Trophoblast cell (in vitro differentiated cells and primary cell): ENCODE results near the gene NUTM2F.
"Not testable (repeated sequence)": the region's sequence is repeated elsewhere in the genome, so short reads cannot be mapped to it uniquely, and the experiment has no call there.

Source experiments
- DNase-seq, 2 donors: peaks; one replicate each; pipeline ENCODE4 v3.0.0-alpha.2; 2016
- H2AFZ ChIP-seq: 2 replicates; pipeline ENCODE4 v1.6.1; 2013; ENCODE audit warnings: low read length, moderate library complexity, mild to moderate bottlenecking; ENCODE audit not compliant: insufficient read depth, poor library complexity
- H2AK5ac ChIP-seq: 2 replicates; pipeline ENCODE4 v1.6.1; 2013; ENCODE audit warnings: mild to moderate bottlenecking, low read length
- H2BK120ac ChIP-seq: 2 replicates; pipeline ENCODE4 v1.6.1; 2013; ENCODE audit warnings: low read length, mild to moderate bottlenecking, moderate library complexity; ENCODE audit not compliant: insufficient read depth, poor library complexity
- H2BK12ac ChIP-seq: 2 replicates; pipeline ENCODE4 v1.6.1; 2013; ENCODE audit warnings: mild to moderate bottlenecking, low read length, moderate library complexity
- H2BK5ac ChIP-seq: 2 replicates; pipeline ENCODE4 v1.6.1; 2013; ENCODE audit warnings: low read length, low read depth, moderate library complexity, mild to moderate bottlenecking; ENCODE audit not compliant: poor library complexity
- H3K14ac ChIP-seq: 2 replicates; pipeline ENCODE4 v1.6.1; 2013; ENCODE audit warnings: mild to moderate bottlenecking, low read length
- H3K18ac ChIP-seq: 2 replicates; pipeline ENCODE4 v1.6.1; 2013; ENCODE audit warnings: mild to moderate bottlenecking, low read length
- H3K23ac ChIP-seq: 2 replicates; pipeline ENCODE4 v1.6.1; 2013; ENCODE audit warnings: low read length
- H3K27ac ChIP-seq: 2 replicates; pipeline ENCODE4 v1.5.1; 2013; ENCODE audit warnings: low read depth, mild to moderate bottlenecking, inconsistent platforms, low read length, moderate library complexity
- H3K27me3 ChIP-seq: 2 replicates; pipeline ENCODE4 v1.6.1; 2013; ENCODE audit warnings: inconsistent platforms, mild to moderate bottlenecking, low read length, moderate library complexity; ENCODE audit not compliant: insufficient read depth
- H3K36me3 ChIP-seq, 2 experiments: 1 replicate in 1 of 2; 2 replicates in 1 of 2; pipeline ENCODE4 v1.6.1; 2013; ENCODE audit warnings: low read length in 2 of 2, mild to moderate bottlenecking in 2 of 2, moderate library complexity in 1 of 2; ENCODE audit not compliant: insufficient read depth in 2 of 2, control insufficient read depth in 1 of 2
- H3K4ac ChIP-seq: 2 replicates; pipeline ENCODE4 v1.6.1; 2013; ENCODE audit warnings: low read depth, mild to moderate bottlenecking, low read length, moderate library complexity
- H3K4me1 ChIP-seq, 2 experiments: 1 replicate in 1 of 2; 2 replicates in 1 of 2; pipeline ENCODE4 v1.6.1; 2013; ENCODE audit warnings: low read length in 2 of 2, mild to moderate bottlenecking in 2 of 2, moderate library complexity in 1 of 2; ENCODE audit not compliant: insufficient read depth in 2 of 2, control insufficient read depth in 1 of 2
- H3K4me2 ChIP-seq: 2 replicates; pipeline ENCODE4 v1.6.1; 2013; ENCODE audit warnings: inconsistent platforms, mild to moderate bottlenecking, low read length, moderate library complexity
- H3K4me3 ChIP-seq: 2 replicates; pipeline ENCODE4 v1.5.1; 2013; ENCODE audit warnings: mild to moderate bottlenecking, low read depth, low read length, inconsistent platforms
- H3K79me1 ChIP-seq: one replicate; pipeline ENCODE4 v1.6.1; 2013; ENCODE audit warnings: low read length
- H3K79me2 ChIP-seq: 2 replicates; pipeline ENCODE4 v1.6.1; 2013; ENCODE audit warnings: low read length, mild to moderate bottlenecking; ENCODE audit not compliant: control insufficient read depth, insufficient read depth, poor library complexity
- H3K9ac ChIP-seq: 2 replicates; pipeline ENCODE4 v1.6.1; 2013; ENCODE audit warnings: mild to moderate bottlenecking, low read length
- H3K9me3 ChIP-seq: 2 replicates; pipeline ENCODE4 v1.6.1; 2013; ENCODE audit warnings: low read depth, mild to moderate bottlenecking, control low read depth, inconsistent platforms, low read length; ENCODE audit not compliant: insufficient read depth
- H4K12ac ChIP-seq: 2 replicates; pipeline ENCODE4 v1.6.1; 2013; ENCODE audit warnings: low read depth, mild to moderate bottlenecking, low read length, moderate library complexity
- H4K8ac ChIP-seq: 2 replicates; pipeline ENCODE4 v1.6.1; 2013; ENCODE audit warnings: low read depth, mild to moderate bottlenecking, low read length, moderate library complexity
- H4K91ac ChIP-seq: one replicate; pipeline ENCODE4 v1.6.1; 2013; ENCODE audit warnings: low read depth, mild to moderate bottlenecking, low read length, moderate library complexity
- WGBS: extraction: QIAGEN DNeasy Blood & Tissue Kit; methylation state at CpG from one replicate; pipeline ENCODE4 v1.1.7; 2013; ENCODE audit warnings: missing lambda C conversion rate; ENCODE audit not compliant: insufficient read length, insufficient coverage; ENCODE audit errors: extremely low coverage; 5-methylcytosine and 5-hydroxymethylcytosine counted together

Gene NUTM2F

GRCh38 chr9:94339657-94340056 lies 11.2 kb upstream of the NUTM2F start:
- not testable (repeated sequence) for H3K4ac ChIP-seq, H3K18ac ChIP-seq, H2BK12ac ChIP-seq, H3K23ac ChIP-seq, H2BK5ac ChIP-seq, H3K36me3 ChIP-seq, H4K8ac ChIP-seq, H2AFZ ChIP-seq, H3K9ac ChIP-seq, H3K4me1 ChIP-seq, H4K91ac ChIP-seq, H4K12ac ChIP-seq, H3K27ac ChIP-seq, H3K4me2 ChIP-seq, H2BK120ac ChIP-seq, DNase-seq, H3K4me3 ChIP-seq, H3K27me3 ChIP-seq, H3K79me2 ChIP-seq, H3K14ac ChIP-seq, H3K79me1 ChIP-seq, H2AK5ac ChIP-seq, H3K9me3 ChIP-seq
- WGBS = no CpG with 5 or more reads among the region's 6 CpGs

DNA sequence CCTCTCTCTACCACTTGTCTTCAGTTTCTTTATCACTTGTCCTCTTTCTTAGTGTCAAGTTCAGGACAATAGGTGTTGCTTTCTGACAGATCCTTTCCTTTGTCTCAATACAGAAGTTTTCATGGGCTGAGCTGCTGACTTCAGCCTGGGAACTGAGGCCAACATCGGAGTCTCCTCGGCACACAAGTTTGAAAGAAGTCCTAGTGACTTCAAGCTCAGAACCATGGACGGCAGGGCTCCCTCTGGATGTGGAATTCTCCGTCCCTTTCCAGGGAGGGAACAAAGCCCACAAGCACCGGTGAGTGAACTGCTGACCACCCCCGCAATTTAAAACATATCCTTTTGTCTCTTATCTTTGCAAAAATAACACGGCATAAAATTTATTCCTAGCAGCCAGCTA lies 10.3 kb upstream of the NUTM2F start:
- H2AK5ac ChIP-seq, H3K79me2 ChIP-seq, H4K91ac ChIP-seq, H3K4me3 ChIP-seq, H4K8ac ChIP-seq, H4K12ac ChIP-seq, H3K18ac ChIP-seq, H3K36me3 ChIP-seq, H3K9ac ChIP-seq, H3K14ac ChIP-seq, H3K4me1 ChIP-seq, H2AFZ ChIP-seq, DNase-seq, H3K9me3 ChIP-seq, H3K27me3 ChIP-seq, H2BK5ac ChIP-seq, H3K23ac ChIP-seq, H2BK12ac ChIP-seq, H3K27ac ChIP-seq, H3K4me2 ChIP-seq, H3K79me1 ChIP-seq, H2BK120ac ChIP-seq, H3K4ac ChIP-seq: not testable (repeated sequence)
- no CpG with 5 or more reads among the region's 7 CpGs for WGBS

DNA sequence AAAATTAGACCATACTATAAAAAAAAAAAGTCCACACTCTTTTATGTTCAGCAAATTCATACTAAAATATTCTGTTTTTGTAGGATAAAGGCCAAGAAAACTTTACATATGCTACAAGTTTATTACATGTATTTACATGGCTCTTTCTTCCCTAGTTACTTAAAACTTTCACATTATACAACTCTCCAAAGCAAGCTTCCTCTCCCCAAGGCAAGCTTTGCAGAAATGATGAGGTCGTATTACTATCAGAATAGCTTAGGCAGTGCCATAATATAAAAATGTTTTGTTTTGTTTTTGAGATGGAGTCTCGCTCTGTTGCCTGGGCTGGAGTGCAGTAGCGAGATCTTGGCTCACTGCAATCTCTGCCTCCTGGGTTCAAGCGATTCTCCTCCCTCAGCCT lies 8.0 kb upstream of the NUTM2F start:
- H3K27me3 ChIP-seq, H3K4me3 ChIP-seq, H2AFZ ChIP-seq, H3K4me1 ChIP-seq, H3K9ac ChIP-seq, H3K4ac ChIP-seq, H3K23ac ChIP-seq, H4K8ac ChIP-seq, H4K91ac ChIP-seq, H2BK12ac ChIP-seq, H4K12ac ChIP-seq, H3K4me2 ChIP-seq, H3K36me3 ChIP-seq, H2BK120ac ChIP-seq, H3K18ac ChIP-seq, H3K9me3 ChIP-seq, H2AK5ac ChIP-seq, H2BK5ac ChIP-seq, H3K79me1 ChIP-seq, H3K14ac ChIP-seq, H3K27ac ChIP-seq, DNase-seq, H3K79me2 ChIP-seq: not testable (repeated sequence)
- WGBS = no CpG with 5 or more reads among the region's 4 CpGs

DNA sequence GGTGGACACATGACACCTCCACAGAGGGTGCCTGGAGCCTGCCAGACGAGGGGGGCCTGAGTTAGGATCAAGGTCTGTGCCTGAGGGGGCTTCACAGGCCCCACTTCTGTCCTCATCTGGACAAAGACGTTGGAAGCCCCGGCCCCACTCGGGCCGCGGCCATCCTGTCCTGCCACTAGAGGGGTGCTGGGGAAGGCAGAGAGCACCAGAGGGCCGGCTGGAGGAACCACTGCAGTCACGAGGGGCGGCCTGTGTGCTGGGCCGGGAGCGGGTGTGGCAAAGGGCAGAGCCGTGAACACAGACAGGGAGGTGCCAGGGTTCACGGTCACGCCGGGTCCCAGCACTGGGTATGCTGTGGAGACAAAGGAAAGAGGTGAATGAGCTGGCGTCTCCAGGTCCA lies 2.9 kb downstream of the NUTM2F start:
- WGBS = no CpG with 5 or more reads among the region's 16 CpGs
- not testable (repeated sequence) for H4K91ac ChIP-seq, H3K4me1 ChIP-seq

More for the DNA sequence above, 2.9 kb downstream of the NUTM2F start:
- H2AK5ac ChIP-seq, H2BK5ac ChIP-seq, H3K23ac ChIP-seq, H3K4ac ChIP-seq, H3K79me2 ChIP-seq, H3K27me3 ChIP-seq, H4K12ac ChIP-seq, H3K36me3 ChIP-seq, H3K14ac ChIP-seq, H3K9me3 ChIP-seq, H3K27ac ChIP-seq, H2AFZ ChIP-seq, H2BK120ac ChIP-seq, H3K4me2 ChIP-seq, H4K8ac ChIP-seq, H3K4me3 ChIP-seq, H3K79me1 ChIP-seq, H3K9ac ChIP-seq, DNase-seq, H2BK12ac ChIP-seq, H3K18ac ChIP-seq: not testable (repeated sequence)
